Ascending aorta (tissue), 2 donors: ENCODE measurements around the gene ZMIZ1. TPM values are rescaled to one million over a fixed set of nuclear protein-coding genes. Genes with fewer than 3 reads are reported as not detected.

Source experiments
- DNase-seq, 2 donors: peaks; one replicate each; pipeline ENCODE4 v3.0.0-alpha.2; 2019; ENCODE audit warnings: low spot score in 2 of 2
- H3K27ac ChIP-seq, 2 donors: fragments of 200-600 bp; sonication (generic); one replicate each; pipeline ENCODE4 v1.5.1; 2016 to 2017; ENCODE audit warnings: mild to moderate bottlenecking in 1 of 2
- H3K27me3 ChIP-seq: fragments of 200-600 bp; sonication (generic); one replicate; pipeline ENCODE4 v1.5.1; 2017
- H3K36me3 ChIP-seq, 2 donors: fragments of 200-600 bp; sonication (generic); one replicate each; pipeline ENCODE4 v1.5.1; 2016
- H3K4me1 ChIP-seq, 2 donors: fragments of 200-600 bp; sonication (generic); one replicate each; pipeline ENCODE4 v1.5.1; 2016 to 2017; ENCODE audit warnings: mild to moderate bottlenecking in 1 of 2
- H3K4me3 ChIP-seq, 2 donors: fragments of 200-600 bp; sonication (generic); one replicate each; pipeline ENCODE4 v1.5.1; 2016 to 2017; ENCODE audit warnings: mild to moderate bottlenecking in 1 of 2
- H3K9me3 ChIP-seq, 2 donors: fragments of 200-600 bp; sonication (generic); one replicate each; pipeline ENCODE4 v1.5.1; 2016
- intact Hi-C: fragments of 100-400 bp; cut with DNase I; formaldehyde crosslinking; loops from one replicate; pipeline ENCODE4 v1.15.1; 2023
- total RNA-seq: library from RNA; depleted of rRNA; stranded (reverse); fragments of >200 nt; gene quantifications from one replicate; pipeline ENCODE4 v1.1.0, GENCODE V29; 2016
- TF ChIP-seq, protein P1 (sequence below), 3 experiments: fragments of 200-600 bp in 2 of 3; fragments of 450-650 bp in 1 of 3; sonication (generic) in 2 of 3; IDR thresholded peaks; one replicate each; pipeline ENCODE4 v1.5.1; 2016 to 2019; ENCODE audit warnings: antibody characterized with exemption in 3 of 3, mild to moderate bottlenecking in 1 of 3, moderate library complexity in 1 of 3

The ZMIZ1 gene
- total RNA-seq, 1 donor from 2014 or later = 96.2 TPM

DNA sequence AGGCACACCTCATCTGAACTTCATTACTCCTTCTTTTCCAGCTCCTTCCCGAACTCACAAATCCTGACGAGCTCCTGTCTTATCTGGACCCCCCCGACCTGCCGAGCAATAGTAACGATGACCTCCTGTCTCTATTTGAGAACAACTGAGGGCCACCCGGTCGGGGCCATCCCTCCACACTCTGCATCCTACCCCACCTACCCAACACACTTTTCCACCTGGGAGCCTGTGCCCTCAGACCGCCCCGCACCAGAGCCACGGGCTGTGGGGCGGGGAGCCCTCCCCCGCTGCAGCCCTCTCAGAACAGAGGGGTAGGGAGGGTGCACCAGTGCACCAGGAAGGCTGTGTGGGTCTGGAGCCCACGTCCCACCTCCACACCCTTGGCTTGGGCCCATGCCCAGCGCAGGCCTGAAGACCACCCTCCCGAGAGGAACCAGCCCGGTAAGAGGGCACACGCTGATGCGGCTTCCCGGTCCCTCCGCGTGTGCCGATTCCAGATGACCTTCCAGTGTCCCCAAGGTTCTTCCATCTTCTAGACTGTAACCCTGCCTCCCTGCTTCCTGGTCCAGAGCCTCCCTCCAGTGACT lies 243.9 kb downstream of the ZMIZ1 start:
- Histone ChIP-seq H3K9me3 (no peaks in the 10 kb centered on the region), H3K27ac (no peak overlapping the region), H3K4me1 (peaks cover 0 to 3% of the 10 kb centered on the region in 2 donors), H3K36me3 (peaks cover 56 to 67% of the 10 kb centered on the region in 2 donors), H3K4me3 (no peak overlapping the region), H3K27me3 (no peaks in the 10 kb centered on the region)
- TF ChIP-seq, protein P1, sequence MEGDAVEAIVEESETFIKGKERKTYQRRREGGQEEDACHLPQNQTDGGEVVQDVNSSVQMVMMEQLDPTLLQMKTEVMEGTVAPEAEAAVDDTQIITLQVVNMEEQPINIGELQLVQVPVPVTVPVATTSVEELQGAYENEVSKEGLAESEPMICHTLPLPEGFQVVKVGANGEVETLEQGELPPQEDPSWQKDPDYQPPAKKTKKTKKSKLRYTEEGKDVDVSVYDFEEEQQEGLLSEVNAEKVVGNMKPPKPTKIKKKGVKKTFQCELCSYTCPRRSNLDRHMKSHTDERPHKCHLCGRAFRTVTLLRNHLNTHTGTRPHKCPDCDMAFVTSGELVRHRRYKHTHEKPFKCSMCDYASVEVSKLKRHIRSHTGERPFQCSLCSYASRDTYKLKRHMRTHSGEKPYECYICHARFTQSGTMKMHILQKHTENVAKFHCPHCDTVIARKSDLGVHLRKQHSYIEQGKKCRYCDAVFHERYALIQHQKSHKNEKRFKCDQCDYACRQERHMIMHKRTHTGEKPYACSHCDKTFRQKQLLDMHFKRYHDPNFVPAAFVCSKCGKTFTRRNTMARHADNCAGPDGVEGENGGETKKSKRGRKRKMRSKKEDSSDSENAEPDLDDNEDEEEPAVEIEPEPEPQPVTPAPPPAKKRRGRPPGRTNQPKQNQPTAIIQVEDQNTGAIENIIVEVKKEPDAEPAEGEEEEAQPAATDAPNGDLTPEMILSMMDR (IDR thresholded peaks at IDR 0.05) = no peak
- no peak for DNase-seq
- intact Hi-C loops = no loop called here

DNA sequence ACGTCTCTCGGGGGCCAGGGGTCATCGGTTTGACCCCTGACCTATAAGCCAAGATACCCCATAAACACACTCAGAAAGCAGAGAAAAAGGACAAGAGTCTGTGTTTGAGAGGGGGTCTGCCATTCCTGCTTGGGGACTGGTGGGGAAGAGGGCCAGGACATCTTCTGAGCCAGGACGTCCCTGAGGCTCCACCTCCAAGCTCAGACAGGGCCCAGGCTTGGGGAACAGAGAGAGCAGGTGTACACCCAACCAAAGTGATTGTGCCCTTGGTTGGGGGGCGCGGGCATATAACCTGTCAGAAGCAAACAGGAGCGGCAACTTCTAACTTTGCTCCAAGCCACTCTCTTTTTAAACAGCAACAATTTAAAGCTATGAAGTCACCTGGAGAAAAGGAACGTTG lies 244.6 kb downstream of the ZMIZ1 start:
- H3K36me3 ChIP-seq = peaks cover 50 to 60% of the 10 kb centered on the region in 2 donors
- H3K4me1 ChIP-seq = peaks cover 0 to 3% of the 10 kb centered on the region in 2 donors
- TF ChIP-seq, protein P1 (IDR thresholded peaks at IDR 0.05) = no peak

DNA sequence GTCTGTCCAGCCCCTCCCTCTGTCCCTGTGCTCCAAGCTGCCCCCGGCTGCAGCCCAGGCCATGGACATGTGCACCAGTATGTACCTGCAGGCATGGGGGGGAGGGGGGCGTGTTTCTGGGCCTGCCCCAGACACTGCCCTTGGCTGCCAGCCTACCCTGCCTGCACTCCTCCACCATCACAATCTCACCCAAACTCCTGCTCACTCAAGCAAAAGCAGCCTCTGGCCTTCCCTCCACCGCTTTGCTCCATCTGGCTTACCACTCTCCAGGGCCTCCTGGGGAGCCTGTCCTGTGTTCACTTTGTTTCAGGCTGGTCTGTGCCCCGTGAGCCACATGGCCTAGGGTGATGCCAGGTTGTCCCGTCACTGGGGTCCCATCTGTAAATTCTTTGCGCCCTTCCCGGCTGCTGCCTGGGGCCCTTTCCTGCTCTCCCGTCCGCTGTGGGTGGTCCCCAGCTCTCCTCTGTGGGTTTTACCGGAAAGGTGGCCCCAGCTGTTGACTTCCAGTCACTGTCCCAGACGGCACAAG lies 245.2 kb downstream of the ZMIZ1 start:
- no peak overlapping the region for H3K27ac ChIP-seq
- intact Hi-C loops = no loop called here
- H3K9me3 ChIP-seq = no peaks in the 10 kb centered on the region
- H3K36me3 ChIP-seq = peaks cover 44 to 54% of the 10 kb centered on the region in 2 donors
- no peak overlapping the region for H3K4me3 ChIP-seq
- peaks cover 0 to 3% of the 10 kb centered on the region in 2 donors for H3K4me1 ChIP-seq
- H3K27me3 ChIP-seq = no peaks in the 10 kb centered on the region
- DNase-seq = no peak
- TF ChIP-seq, protein P1 (IDR thresholded peaks at IDR 0.05) = no peak

More for the DNA sequence above, 244.6 kb downstream of the ZMIZ1 start:
- DNase-seq = no peak
- no peak overlapping the region for H3K4me3 ChIP-seq
- intact Hi-C loops = no loop called here
- H3K27me3 ChIP-seq = no peaks in the 10 kb centered on the region
- H3K27ac ChIP-seq = no peak overlapping the region
- H3K9me3 ChIP-seq = no peaks in the 10 kb centered on the region

DNA sequence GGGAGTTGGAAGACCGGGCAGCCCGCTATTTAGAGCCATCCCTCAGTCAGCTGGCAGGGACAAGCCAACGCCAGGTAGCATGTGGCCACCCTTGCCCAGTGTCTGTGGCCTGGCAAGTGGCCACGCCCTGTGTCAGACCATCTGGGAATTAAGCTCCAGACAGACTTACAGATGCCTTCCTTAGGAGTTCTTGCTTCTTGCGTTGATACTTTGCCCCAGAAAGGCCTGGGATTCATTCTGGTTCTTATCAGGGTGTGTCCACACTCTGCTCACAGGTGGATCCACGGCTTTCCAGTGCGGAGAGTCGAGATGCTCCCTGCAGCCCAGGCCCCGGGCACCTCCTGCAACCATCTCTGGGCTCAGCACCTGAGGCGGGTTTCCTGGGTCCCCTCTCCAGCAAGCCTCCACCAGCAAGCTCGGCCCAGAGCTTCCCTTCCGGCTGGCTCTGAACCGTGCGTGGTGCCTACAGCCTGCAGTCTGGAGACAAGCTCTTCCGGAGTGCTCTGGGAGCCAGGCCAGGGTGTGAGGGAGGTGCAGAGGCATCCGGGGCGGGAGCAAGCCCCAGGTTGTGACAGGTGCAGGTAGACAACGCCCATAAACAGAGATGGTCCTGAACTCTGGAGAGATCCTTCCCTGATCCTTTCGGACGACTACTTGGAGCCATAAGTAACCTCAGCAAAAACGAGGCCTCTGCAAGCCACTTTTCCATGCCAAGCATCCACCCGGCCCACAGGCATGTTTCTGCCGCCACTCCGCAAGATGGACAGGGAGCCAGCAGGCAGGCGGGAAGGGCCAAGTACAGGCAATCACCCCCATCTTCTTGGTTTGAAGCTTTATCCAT lies 246.2 kb downstream of the ZMIZ1 start:
- H3K27ac ChIP-seq = no peak overlapping the region
- TF ChIP-seq, protein P1 (IDR thresholded peaks at IDR 0.05) = no peak
- no peak overlapping the region for H3K4me3 ChIP-seq
- H3K4me1 ChIP-seq = peaks cover 0 to 3% of the 10 kb centered on the region in 2 donors
- H3K9me3 ChIP-seq = no peaks in the 10 kb centered on the region
- no peaks in the 10 kb centered on the region for H3K27me3 ChIP-seq
- H3K36me3 ChIP-seq = peaks cover 41 to 45% of the 10 kb centered on the region in 2 donors
- intact Hi-C loops = no loop called here
- no peak for DNase-seq

DNA sequence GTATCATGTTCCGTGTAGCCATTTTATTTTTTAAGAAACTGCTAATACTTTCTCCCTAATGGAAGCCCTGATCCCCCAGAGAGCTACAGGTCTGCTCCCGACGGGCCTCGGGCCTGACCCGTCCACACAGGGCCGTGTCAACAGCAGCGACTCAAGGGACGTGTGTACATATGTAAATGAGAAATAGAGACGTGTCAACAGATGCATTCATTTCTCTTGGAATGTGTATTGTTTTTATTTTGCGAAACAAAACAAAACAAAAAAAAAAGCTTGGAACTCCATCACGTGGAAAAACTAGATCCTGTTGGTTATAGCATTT lies 246.8 kb downstream of the ZMIZ1 start:
- Histone ChIP-seq H3K4me3 (no peak overlapping the region), H3K27ac (no peak overlapping the region), H3K4me1 (peaks cover 0 to 3% of the 10 kb centered on the region in 2 donors), H3K9me3 (no peaks in the 10 kb centered on the region), H3K36me3 (peaks cover 35 to 39% of the 10 kb centered on the region in 2 donors), H3K27me3 (no peaks in the 10 kb centered on the region)
- TF ChIP-seq, protein P1 (IDR thresholded peaks at IDR 0.05) = no peak
- DNase-seq = no peak
- intact Hi-C loops = no loop called here
